A673 (cell line): Measurements from ENCODE around the gene OR10X1. TPM values are rescaled to one million over a fixed set of nuclear protein-coding genes. Genes with fewer than 3 reads are reported as not detected.

Experiments
- BruUV-seq: library from RNA; stranded (reverse); fragments of 400-500 nt; replicated peaks from 2 replicates; lab custom pipeline; 2021; lab: Mats Ljungman, UMichigan
- CTCF ChIA-PET: fragments of 300-600 bp; sonication (Branson Sonifier 250); formaldehyde crosslinking; loops from one replicate; lab custom pipeline; 2022; ENCODE audit warnings: antibody characterized with exemption; lab: Charles Lee
- POLR2A ChIA-PET: fragments of 300-600 bp; sonication (Branson Sonifier 250); formaldehyde crosslinking; loops from one replicate; lab custom pipeline; 2022; ENCODE audit warnings: antibody characterized with exemption; ENCODE audit not compliant: low non-redundant PET; lab: Charles Lee
- DNase-seq: peaks from one replicate; pipeline ENCODE4 v3.0.0-alpha.2; 2015; ENCODE audit warnings: low spot score
- H3K27ac ChIP-seq: fragments of 200-600 bp; sonication (generic); 2 replicates; pipeline ENCODE4 v1.5.1; 2016; ENCODE audit warnings: mixed run types, low read depth, mild to moderate bottlenecking, mixed read lengths, antibody characterized with exemption, low read length; ENCODE audit not compliant: poor library complexity, severe bottlenecking
- H3K27me3 ChIP-seq: fragments of 200-600 bp; sonication (generic); replicated peaks from 2 replicates; pipeline ENCODE4 v1.6.1; 2017; ENCODE audit warnings: mixed run types, low read depth, mild to moderate bottlenecking, mixed read lengths, antibody characterized with exemption, low read length; ENCODE audit not compliant: insufficient read depth, poor library complexity
- H3K36me3 ChIP-seq: fragments of 200-600 bp; sonication (generic); 2 replicates; pipeline ENCODE4 v1.6.1; 2016; ENCODE audit warnings: mixed run types, mild to moderate bottlenecking, mixed read lengths, antibody characterized with exemption, low read length; ENCODE audit not compliant: insufficient read depth, poor library complexity, severe bottlenecking
- H3K4me1 ChIP-seq: fragments of 200-600 bp; sonication (generic); 2 replicates; pipeline ENCODE4 v1.6.1; 2017; ENCODE audit warnings: mixed run types, mild to moderate bottlenecking, mixed read lengths, antibody characterized with exemption, low read length; ENCODE audit not compliant: insufficient read depth, poor library complexity, severe bottlenecking
- H3K4me3 ChIP-seq: fragments of 200-600 bp; sonication (generic); 2 replicates; pipeline ENCODE4 v1.5.1; 2016; ENCODE audit warnings: low read depth, mixed run types, mild to moderate bottlenecking, mixed read lengths, low read length; ENCODE audit not compliant: poor library complexity, severe bottlenecking
- H3K9me3 ChIP-seq: fragments of 200-600 bp; sonication (generic); 2 replicates; pipeline ENCODE4 v1.6.1; 2016; ENCODE audit warnings: mixed run types, low read depth, mild to moderate bottlenecking, mixed read lengths, antibody characterized with exemption, low read length; ENCODE audit not compliant: poor library complexity, severe bottlenecking
- EZH2 ChIP-seq: fragments of 200-600 bp; sonication (generic); IDR thresholded peaks from 2 replicates; pipeline ENCODE4 v1.6.1; 2017; ENCODE audit warnings: borderline replicate concordance, low read depth, mild to moderate bottlenecking, mixed read lengths, antibody characterized with exemption, low read length; ENCODE audit not compliant: poor library complexity, severe bottlenecking
- intact Hi-C: fragments of 100-400 bp; cut with micrococcal nuclease; formaldehyde crosslinking; loops from one replicate; pipeline ENCODE4 v1.10.0; 2022; ENCODE audit not compliant: unreplicated experiment
- total RNA-seq: library from RNA; stranded (reverse); gene quantifications from 2 replicates; pipeline ENCODE4 v1.2.3, GENCODE V29; 2021
- TF ChIP-seq, protein P1 (sequence below): fragments of 300-800, 200-600 bp; sonication (generic); conservative IDR thresholded peaks from 2 replicates; pipeline ENCODE4 v1.5.1; 2017; ENCODE audit warnings: low read depth, mild to moderate bottlenecking, antibody characterized with exemption, low read length, moderate library complexity, mixed read lengths

Gene OR10X1
- total RNA-seq, 1 experiment from 2014 or later: not detected

DNA sequence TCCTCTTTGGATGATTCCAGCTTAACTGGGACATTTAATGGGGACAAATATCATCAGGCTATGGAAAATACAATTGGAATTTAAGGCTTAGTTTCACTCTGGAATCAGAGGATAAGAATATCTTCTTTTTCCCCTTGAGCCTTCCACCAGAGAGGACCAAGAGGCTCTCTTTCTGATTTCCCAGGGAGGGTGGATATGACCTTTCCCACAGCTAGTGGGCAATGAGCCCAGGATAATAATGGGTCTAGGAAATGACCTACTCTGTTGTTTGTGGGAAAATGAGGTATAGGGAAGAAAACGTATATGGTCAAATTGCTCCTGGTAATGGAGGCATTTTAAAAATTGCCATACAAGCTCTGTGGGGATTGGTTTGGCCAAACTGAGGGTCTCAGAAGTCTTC is 27.4 kb downstream of the OR10X1 start:
- POLR2A ChIA-PET: no interaction called here
- intact Hi-C loops: no loop called here
- DNase-seq: no peak

DNA sequence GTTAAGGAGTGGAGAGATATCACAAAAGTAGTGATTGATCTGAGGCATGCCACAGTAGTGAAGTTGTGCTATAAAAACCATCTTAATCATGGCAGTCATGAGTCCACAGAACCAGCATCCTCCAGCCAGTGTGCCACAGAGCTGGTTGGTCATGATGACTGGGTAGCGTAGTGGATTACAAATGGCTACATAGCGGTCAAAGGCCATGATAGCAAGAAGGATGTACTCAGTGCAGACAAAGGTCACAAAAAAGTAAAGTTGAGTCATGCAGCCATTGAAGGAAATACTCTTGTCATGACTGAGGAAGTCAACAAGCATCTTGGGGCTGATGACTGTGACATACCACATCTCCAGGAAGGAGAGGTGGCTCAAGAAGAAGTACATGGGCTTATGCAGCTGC is 32.2 kb downstream of the OR10X1 start:
- ChIA-PET POLR2A (no interaction called here), CTCF (no interaction called here)
- Histone ChIP-seq H3K4me1 (no peaks in the 10 kb centered on the region), H3K27ac (no peak overlapping the region), H3K4me3 (no peak overlapping the region), H3K9me3 (no peaks in the 10 kb centered on the region), H3K27me3 (no peaks in the 10 kb centered on the region), H3K36me3 (no peaks in the 10 kb centered on the region)
- intact Hi-C loops: no loop called here
- no peak for TF ChIP-seq EZH2
- TF ChIP-seq, protein P1, sequence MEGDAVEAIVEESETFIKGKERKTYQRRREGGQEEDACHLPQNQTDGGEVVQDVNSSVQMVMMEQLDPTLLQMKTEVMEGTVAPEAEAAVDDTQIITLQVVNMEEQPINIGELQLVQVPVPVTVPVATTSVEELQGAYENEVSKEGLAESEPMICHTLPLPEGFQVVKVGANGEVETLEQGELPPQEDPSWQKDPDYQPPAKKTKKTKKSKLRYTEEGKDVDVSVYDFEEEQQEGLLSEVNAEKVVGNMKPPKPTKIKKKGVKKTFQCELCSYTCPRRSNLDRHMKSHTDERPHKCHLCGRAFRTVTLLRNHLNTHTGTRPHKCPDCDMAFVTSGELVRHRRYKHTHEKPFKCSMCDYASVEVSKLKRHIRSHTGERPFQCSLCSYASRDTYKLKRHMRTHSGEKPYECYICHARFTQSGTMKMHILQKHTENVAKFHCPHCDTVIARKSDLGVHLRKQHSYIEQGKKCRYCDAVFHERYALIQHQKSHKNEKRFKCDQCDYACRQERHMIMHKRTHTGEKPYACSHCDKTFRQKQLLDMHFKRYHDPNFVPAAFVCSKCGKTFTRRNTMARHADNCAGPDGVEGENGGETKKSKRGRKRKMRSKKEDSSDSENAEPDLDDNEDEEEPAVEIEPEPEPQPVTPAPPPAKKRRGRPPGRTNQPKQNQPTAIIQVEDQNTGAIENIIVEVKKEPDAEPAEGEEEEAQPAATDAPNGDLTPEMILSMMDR: no peak
- no peak for DNase-seq
- no TSS peak for BruUV-seq

More for the DNA sequence above, 27.4 kb downstream of the OR10X1 start:
- BruUV-seq: no TSS peak
- no peaks in the 10 kb centered on the region for H3K36me3 ChIP-seq
- CTCF ChIA-PET: no interaction called here
- peaks cover 19% of the 10 kb centered on the region for H3K27me3 ChIP-seq
- H3K4me1 ChIP-seq: no peaks in the 10 kb centered on the region
- TF ChIP-seq EZH2: no peak
- TF ChIP-seq, protein P1: no peak
- no peak overlapping the region for H3K27ac ChIP-seq
- H3K9me3 ChIP-seq: no peaks in the 10 kb centered on the region
- no peak overlapping the region for H3K4me3 ChIP-seq

DNA sequence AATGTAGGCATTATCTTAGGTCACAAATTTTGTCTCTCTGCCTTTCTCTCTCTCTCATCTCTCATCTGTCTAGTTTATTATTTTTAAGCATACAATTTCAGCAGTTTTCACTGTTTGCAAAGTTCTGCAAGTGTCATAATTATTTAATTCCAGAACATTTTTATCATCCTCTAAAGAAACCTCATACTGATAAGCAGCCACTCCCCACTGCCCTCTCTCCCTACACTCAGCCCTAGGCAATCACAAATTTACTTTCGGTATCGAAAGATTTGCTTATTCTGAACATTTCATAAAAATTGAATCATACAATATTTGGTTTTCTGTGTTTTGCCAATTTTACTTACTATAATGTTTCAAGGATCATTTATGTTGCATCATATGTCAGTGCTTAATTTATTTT is 42.1 kb downstream of the OR10X1 start:
- Histone ChIP-seq H3K9me3 (no peaks in the 10 kb centered on the region), H3K4me1 (no peaks in the 10 kb centered on the region), H3K4me3 (no peak overlapping the region), H3K36me3 (no peaks in the 10 kb centered on the region), H3K27ac (no peak overlapping the region), H3K27me3 (peaks cover 17% of the 10 kb centered on the region)
- no peak for DNase-seq
- intact Hi-C loops: no loop called here
- no TSS peak for BruUV-seq
- ChIA-PET CTCF (no interaction called here), POLR2A (no interaction called here)
- TF ChIP-seq, protein P1: no peak
- TF ChIP-seq EZH2: no peak
